ENCODE results near the gene ELFN1. TPM values are rescaled to one million over a fixed set of nuclear protein-coding genes. Genes with fewer than 3 reads are reported as not detected.

Gene ELFN1
- polyA plus RNA-seq, 3 donors: 0.58 to 5.5 (median 0.67) TPM

- 78 to 86% (median 85%) methylated on average over 15 of the region's 15 CpGs for WGBS, 3 donors
- H3K27ac ChIP-seq (ENCODE audit: low read depth, low read length): no peak overlapping the region
Measured at GRCh38 chr7:1654111-1654510, 16.0 kb upstream of the ELFN1 start.

- no peak overlapping the region for H3K27ac ChIP-seq (ENCODE audit: low read depth, low read length)
- 80 to 86% (median 86%) methylated on average over 32 of the region's 32 CpGs for WGBS, 3 donors
Measured at GRCh38 chr7:1654738-1655475, 15.2 kb upstream of the ELFN1 start.

GRCh38 chr7:1659696-1660095, 10.4 kb upstream of the ELFN1 start:
- H3K27ac ChIP-seq (ENCODE audit: low read depth, low read length): no peak overlapping the region
- WGBS, 3 donors: 58 to 76% (median 73%) methylated on average over 8 of the region's 8 CpGs

- no peak overlapping the region for H3K27ac ChIP-seq (ENCODE audit: low read depth, low read length)
- WGBS, 3 donors: 48 to 63% (median 62%) methylated on average over 3 of the region's 3 CpGs
Measured at GRCh38 chr7:1661461-1661860, 8.6 kb upstream of the ELFN1 start.

- 70 to 79% (median 75%) methylated on average over 3 of the region's 3 CpGs for WGBS, 3 donors
- no peak overlapping the region for H3K27ac ChIP-seq (ENCODE audit: low read depth, low read length)
Measured at GRCh38 chr7:1662101-1662500, 8.0 kb upstream of the ELFN1 start.

GRCh38 chr7:1662767-1663166, 7.3 kb upstream of the ELFN1 start:
- WGBS, 3 donors: 56 to 83% (median 80%) methylated on average over 13 of the region's 13 CpGs
- no peak overlapping the region for H3K27ac ChIP-seq (ENCODE audit: low read depth, low read length)

GRCh38 chr7:1663223-1663622, 6.9 kb upstream of the ELFN1 start:
- H3K27ac ChIP-seq (ENCODE audit: low read depth, low read length): no peak overlapping the region
- WGBS, 3 donors: 50 to 71% (median 69%) methylated on average over 11 of the region's 11 CpGs

GRCh38 chr7:1663857-1664651, 6.0 kb upstream of the ELFN1 start:
- WGBS, 3 donors: 4 to 8% (median 6%) methylated on average over 43 to 56 of the region's 56 CpGs
- no peak overlapping the region for H3K27ac ChIP-seq (ENCODE audit: low read depth, low read length)

- H3K27ac ChIP-seq (ENCODE audit: low read depth, low read length): no peak overlapping the region
- 0 to 1% (median 1%) methylated on average over 48 to 88 of the region's 95 CpGs for WGBS, 3 donors
Measured at GRCh38 chr7:1664711-1665548, 5.1 kb upstream of the ELFN1 start.

- H3K27ac ChIP-seq (ENCODE audit: low read depth, low read length): no peak overlapping the region
- 0 to 1% (median 1%) methylated on average over 48 to 94 of the region's 98 CpGs for WGBS, 3 donors
Measured at GRCh38 chr7:1665549-1666316, 4.3 kb upstream of the ELFN1 start.

- WGBS, 3 donors: 1 to 3% (median 2%) methylated on average over 39 to 58 of the region's 58 CpGs
- no peak overlapping the region for H3K27ac ChIP-seq (ENCODE audit: low read depth, low read length)
Measured at GRCh38 chr7:1666317-1666822, 3.7 kb upstream of the ELFN1 start.

GRCh38 chr7:1666823-1667565, 3.1 kb upstream of the ELFN1 start:
- no peak overlapping the region for H3K27ac ChIP-seq (ENCODE audit: low read depth, low read length)
- 0 to 2% (median 0%) methylated on average over 45 to 70 of the region's 70 CpGs for WGBS, 3 donors

GRCh38 chr7:1667566-1668395, 2.3 kb upstream of the ELFN1 start:
- 20 to 27% (median 20%) methylated on average over 55 to 74 of the region's 77 CpGs for WGBS, 3 donors

GRCh38 chr7:1668396-1669063, 1.5 kb upstream of the ELFN1 start:
- WGBS, 3 donors: 48 to 63% (median 60%) methylated on average over 20 of the region's 20 CpGs
- no peak overlapping the region for H3K27ac ChIP-seq (ENCODE audit: low read depth, low read length)

More at GRCh38 chr7:1667566-1668395, 2.3 kb upstream of the ELFN1 start:
- no peak overlapping the region for H3K27ac ChIP-seq (ENCODE audit: low read depth, low read length)

GRCh38 chr7:1669064-1669951, 769 bp upstream of the ELFN1 start:
- WGBS, 3 donors: 18 to 21% (median 19%) methylated on average over 49 to 68 of the region's 68 CpGs
- H3K27ac ChIP-seq (ENCODE audit: low read depth, low read length): no peak overlapping the region

Measured in adipose tissue (tissue), 3 donors.